Lung (tissue), 12 donors: Measurements from ENCODE around the gene BMP2K. TPM values are rescaled to one million over a fixed set of nuclear protein-coding genes. Genes with fewer than 3 reads are reported as not detected.

Experiments used
- ATAC-seq: fragments of 200-7000 bp; cut with Tn5 transposase; one replicate; pipeline ENCODE4 v1.9.1; 2020; ENCODE audit warnings: moderate number of reproducible peaks; ENCODE audit not compliant: insufficient read depth, low FRiP score
- DNase-seq, 3 donors: peaks; one replicate each; pipeline ENCODE4 v3.0.0-alpha.2; 2013 to 2017
- H3K27ac ChIP-seq, 2 donors: one replicate each; pipeline ENCODE4 v1.5.1; 2013; ENCODE audit warnings: mild to moderate bottlenecking in 2 of 2, moderate library complexity in 2 of 2, control low read depth in 1 of 2, inconsistent platforms in 1 of 2, low read depth in 1 of 2, low read length in 1 of 2
- H3K27me3 ChIP-seq, 3 donors: one replicate each; pipeline ENCODE4 v1.5.1; 2013; ENCODE audit warnings: low read length in 2 of 3; ENCODE audit not compliant: control insufficient read depth in 3 of 3, insufficient read depth in 3 of 3
- H3K36me3 ChIP-seq, 4 donors: one replicate each; pipeline ENCODE4 v1.5.1; 2013; ENCODE audit warnings: low read length in 4 of 4, mild to moderate bottlenecking in 1 of 4, moderate library complexity in 1 of 4; ENCODE audit not compliant: control insufficient read depth in 4 of 4, insufficient read depth in 4 of 4
- H3K4me1 ChIP-seq, 5 donors: one replicate each; pipeline ENCODE4 v1.5.1; 2013; ENCODE audit warnings: low read length in 5 of 5, mild to moderate bottlenecking in 2 of 5, moderate library complexity in 1 of 5; ENCODE audit not compliant: control insufficient read depth in 5 of 5, insufficient read depth in 5 of 5
- H3K4me3 ChIP-seq: one replicate; pipeline ENCODE4 v1.5.1; 2013; ENCODE audit warnings: mild to moderate bottlenecking, control low read depth, moderate library complexity
- H3K9ac ChIP-seq, 2 donors: one replicate each; pipeline ENCODE4 v1.5.1; 2013; ENCODE audit warnings: low read length in 2 of 2, control low read depth in 1 of 2; ENCODE audit not compliant: insufficient read depth in 1 of 2
- H3K9me3 ChIP-seq, 4 donors: one replicate each; pipeline ENCODE4 v1.5.1; 2013; ENCODE audit warnings: low read length in 3 of 4, mild to moderate bottlenecking in 1 of 4, moderate library complexity in 1 of 4; ENCODE audit not compliant: control insufficient read depth in 4 of 4, insufficient read depth in 3 of 4
- CTCF ChIP-seq: IDR thresholded peaks from 2 replicates; pipeline ENCODE4 v1.5.1; 2012; ENCODE audit warnings: mild to moderate bottlenecking; ENCODE audit errors: control extremely low read depth, extremely low read depth
- WGBS, 2 donors: extraction: QIAGEN DNeasy Blood & Tissue Kit; methylation state at CpG; one replicate each; pipeline ENCODE4 v1.1.7; 2013; 5-methylcytosine and 5-hydroxymethylcytosine counted together
- polyA plus RNA-seq, 2 donors: library from polyadenylated mRNA; stranded (reverse); fragments of 200-250 nt; gene quantifications; one replicate each; pipeline ENCODE4 v1.2.1, GENCODE V29; 2013
- total RNA-seq, 2 donors: library from RNA; depleted of rRNA in 1 of 2; stranded (reverse); fragments of >200 nt in 1 of 2; gene quantifications; one replicate each; pipeline ENCODE4 v1.2.1, GENCODE V29; 2014 to 2021
- donor health status: control.
- donor health status: control.
- donor health status: Bipolar disorder and iron deficiency.
- donor health status: healthy.
- donor health status: DM: yes; HTN: yes; CAD: no.

Gene BMP2K
- total and polyA plus RNA-seq, 4 donors = 10.0 to 89.7 (median 26.0) TPM

DNA sequence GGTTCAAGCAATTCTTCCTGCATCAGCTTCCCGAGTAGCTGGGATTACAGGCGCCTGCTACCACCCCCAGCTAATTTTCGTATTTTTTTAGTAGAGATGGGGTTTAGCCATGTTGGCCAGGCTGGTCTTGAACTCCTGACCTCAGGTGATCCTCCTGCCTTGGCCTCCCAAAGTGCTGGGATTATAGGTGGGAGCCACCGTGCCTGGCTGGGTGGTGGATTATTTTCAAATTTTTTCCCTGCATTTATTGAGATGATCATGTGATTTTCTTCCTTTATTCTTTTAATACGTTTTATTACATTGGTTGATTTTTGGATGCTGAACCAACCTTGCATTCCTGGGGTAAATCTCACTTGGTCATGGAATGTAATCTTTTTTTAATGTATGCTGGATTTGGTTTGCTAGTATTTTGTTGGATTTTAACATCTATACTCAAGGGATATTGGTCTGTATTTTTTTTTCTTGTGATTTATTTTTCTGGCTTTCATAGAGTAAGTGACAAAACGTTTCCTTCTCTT lies 30.9 kb downstream of the BMP2K start:
- Histone ChIP-seq H3K27me3 (no peaks in the 10 kb centered on the region), H3K27ac (no peak overlapping the region), H3K9me3 (peaks cover 0 to 7% (median 2%) of the 10 kb centered on the region in 4 donors), H3K36me3 (peaks cover 0 to 3% (median 0%) of the 10 kb centered on the region in 4 donors), H3K9ac (no peak overlapping the region), H3K4me1 (peaks cover 0 to 11% (median 0%) of the 10 kb centered on the region in 5 donors), H3K4me3 (no peak overlapping the region)
- no peak for TF ChIP-seq CTCF
- 95 to 97% methylated on average over 6 of the region's 6 CpGs for WGBS, 2 donors
- no peak for DNase-seq
- no peak for ATAC-seq

DNA sequence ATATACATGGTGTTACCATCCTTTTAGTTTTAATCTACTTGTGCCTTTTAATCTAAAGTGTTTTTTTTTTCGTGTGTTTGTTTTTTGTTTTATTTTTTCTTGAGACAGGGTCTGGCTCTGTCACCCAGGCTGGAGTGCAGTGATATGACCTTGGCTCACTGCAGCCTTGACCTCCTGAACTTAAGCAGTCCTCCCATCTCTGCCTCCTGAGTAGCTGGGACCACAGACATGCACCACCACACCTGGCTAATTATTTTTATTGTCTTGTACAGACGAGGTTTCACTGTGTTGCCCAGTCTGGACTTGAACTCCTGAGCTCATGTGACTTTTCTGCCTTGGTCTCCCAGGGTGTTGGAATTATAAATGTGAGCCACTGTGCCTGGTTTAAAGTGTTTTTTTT lies 33.1 kb downstream of the BMP2K start:
- no peak for ATAC-seq
- no peak overlapping the region for H3K9ac ChIP-seq
- 81 to 87% methylated on average over 2 of the region's 2 CpGs for WGBS, 2 donors

DNA sequence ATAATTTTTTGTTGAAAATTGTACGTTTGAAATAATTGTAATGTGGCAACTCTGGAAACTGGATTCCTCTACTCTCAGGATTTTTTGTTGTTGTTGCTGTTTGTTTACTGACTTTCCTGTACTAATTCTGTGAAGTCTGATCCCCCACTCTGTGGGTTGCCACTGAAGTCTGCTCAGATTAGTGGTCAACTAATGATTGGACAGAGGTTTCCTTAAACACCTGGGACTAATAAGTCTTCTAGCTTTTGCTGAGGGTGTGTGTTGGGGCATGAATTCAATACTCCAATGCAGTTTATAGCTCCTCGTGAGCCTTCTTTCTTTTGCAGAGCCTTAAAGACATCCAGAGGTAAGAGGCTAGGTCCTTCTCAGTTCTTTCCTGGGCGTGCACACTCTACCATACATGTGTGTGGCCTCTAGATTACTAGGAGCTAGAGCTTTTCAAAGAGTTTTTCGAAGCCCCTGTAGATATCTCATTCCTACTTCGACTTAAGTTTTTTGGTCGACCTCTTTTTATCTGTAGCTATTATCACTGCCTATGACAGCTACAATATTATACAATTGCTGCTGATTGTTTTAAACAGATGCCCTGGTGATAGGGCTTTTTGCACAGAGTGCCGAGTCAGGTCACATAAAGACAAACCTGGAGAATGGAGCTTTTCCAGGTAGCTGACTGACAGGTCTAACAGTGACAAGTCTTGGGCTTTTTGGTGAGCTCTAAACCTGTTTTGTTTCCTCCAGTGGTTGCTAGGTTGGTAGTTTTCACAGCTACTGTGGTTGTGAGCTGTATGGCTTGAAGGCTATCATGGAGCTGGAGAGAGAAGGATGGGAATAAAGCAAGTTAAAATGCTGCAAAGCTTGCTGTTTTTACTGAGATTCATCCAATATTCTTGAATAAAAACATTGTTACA lies 34.0 kb downstream of the BMP2K start:
- ATAC-seq (no peak), DNase-seq (peak in 2 of 3 donors; percentile 3 to 9)
- H3K27me3 ChIP-seq = no peaks in the 10 kb centered on the region
- no peak overlapping the region for H3K4me3 ChIP-seq
- H3K9me3 ChIP-seq = peaks cover 0 to 4% (median 2%) of the 10 kb centered on the region in 4 donors
- 92 to 95% methylated on average over 7 of the region's 7 CpGs for WGBS, 2 donors
- H3K9ac ChIP-seq = no peak overlapping the region
- H3K36me3 ChIP-seq = peaks cover 0 to under 1% (median 0%) of the 10 kb centered on the region in 4 donors
- TF ChIP-seq CTCF = no peak
- no peak overlapping the region for H3K27ac ChIP-seq
- peaks cover 0 to 11% (median 0%) of the 10 kb centered on the region in 5 donors for H3K4me1 ChIP-seq

More for the DNA sequence above, 33.1 kb downstream of the BMP2K start:
- no peak for DNase-seq
- peaks cover 0 to 3% (median 0%) of the 10 kb centered on the region in 4 donors for H3K36me3 ChIP-seq
- peaks cover 0 to 11% (median 0%) of the 10 kb centered on the region in 5 donors for H3K4me1 ChIP-seq
- no peak for TF ChIP-seq CTCF
- H3K9me3 ChIP-seq = peaks cover 0 to 4% (median 2%) of the 10 kb centered on the region in 4 donors
- no peak overlapping the region for H3K4me3 ChIP-seq
- no peak overlapping the region for H3K27ac ChIP-seq
- no peaks in the 10 kb centered on the region for H3K27me3 ChIP-seq
